ENCODE data around the gene CD200R1. TPM values are rescaled to one million over a fixed set of nuclear protein-coding genes. Genes with fewer than 3 reads are reported as not detected.

Gene CD200R1
- total and polyA plus RNA-seq, 2 donors (not counting 1 experiment from before 2014, with no cell fraction given): 3.6 to 3.7 TPM

DNA sequence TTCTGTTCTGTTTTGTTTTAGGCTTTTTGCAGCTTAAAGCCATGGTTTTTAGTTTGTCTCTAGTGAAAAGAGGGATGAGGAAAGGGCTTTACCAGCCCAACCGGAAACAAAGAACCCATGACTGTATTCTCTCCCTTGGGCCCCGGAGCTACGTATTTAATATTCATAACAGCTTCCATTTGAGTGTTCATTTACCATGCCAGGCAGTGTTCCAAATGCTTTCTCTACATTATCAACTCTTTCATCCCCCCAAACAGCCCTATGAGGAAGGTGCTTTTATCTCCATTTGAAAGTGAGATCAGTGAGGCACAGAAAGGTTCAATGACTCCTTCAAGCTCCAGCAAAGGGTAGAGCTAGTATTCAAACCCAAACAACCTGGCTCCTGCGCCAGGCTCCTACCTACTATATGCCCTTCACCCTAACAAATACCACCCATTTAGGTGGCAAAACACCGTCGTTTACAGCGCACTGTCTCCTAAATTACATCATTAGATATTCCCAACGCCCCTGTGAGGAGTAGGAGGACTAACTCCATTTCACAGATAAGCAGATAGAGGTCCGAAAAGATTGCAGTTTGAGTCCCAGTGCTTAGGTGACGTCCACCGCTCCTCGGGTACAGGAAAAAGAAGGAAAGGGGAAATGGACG is 43.8 kb upstream of the CD200R1 start:
- 13% methylated on average over 11 of the region's 13 CpGs for WGBS (ENCODE audit: insufficient coverage)
- no peak for DNase-seq
- peak overlapping the region; percentile 75 to 84 (median 79) for H3K4me3 ChIP-seq (ENCODE audit: control extremely low read depth in 1 of 5, extremely low read depth in 1 of 5, insufficient read depth in 1 of 5, low read depth in 2 of 5, low read length in 4 of 5)
- CTCF ChIA-PET: interaction anchor here (1.0 to 3.2 kb wide), 7 partner anchors 16 to 436 kb away, joined by 3 to 27 read pairs (median 5); partner anchors contain the start of gene GTPBP8
- intact Hi-C loops (cut with micrococcal nuclease): loop anchor here (1.0 to 10.0 kb wide), 3 partner anchors 27 to 454 kb away; partner anchors contain the start of genes ATG3 and SLC35A5
- Mint-ChIP-seq H3K27ac (peak overlapping the region; percentile 94), H3K4me3 (peak overlapping the region; percentile 94), H3K27me3 (no peaks in the 10 kb centered on the region), H3K4me1 (peaks cover 39% of the 10 kb centered on the region), H3K9me3 (ENCODE audit: insufficient read depth) (no peaks in the 10 kb centered on the region)
- peaks cover 22 to 25% of the 10 kb centered on the region in 2 donors for H3K4me1 ChIP-seq (ENCODE audit: control insufficient read depth in 2 of 2, insufficient read depth in 2 of 2, low read length in 2 of 2)
- H3K27me3 ChIP-seq (replicated peaks in 1 of 4; ENCODE audit: control extremely low read depth in 1 of 4, control insufficient read depth in 3 of 4, insufficient read depth in 4 of 4, low read length in 3 of 4): no peaks in the 10 kb centered on the region
- H3K27ac ChIP-seq (ENCODE audit: low read length in 2 of 2): peak overlapping the region; percentile 90 to 91
- POLR2A ChIA-PET: interaction anchor here (0.6 to 2.4 kb wide), 3 partner anchors 28 to 85 kb away, joined by 5 to 11 read pairs (median 5); partner anchors contain the start of gene GTPBP8
- no peaks in the 10 kb centered on the region for H4K20me1 ChIP-seq (ENCODE audit: control insufficient read depth, insufficient read depth, low read length, poor library complexity, severe bottlenecking)
- H3K9me3 ChIP-seq (ENCODE audit: control extremely low read depth in 1 of 3, control insufficient read depth in 2 of 3, insufficient read depth in 1 of 3, low read length in 2 of 3): no peaks in the 10 kb centered on the region
- peaks cover 10 to 25% of the 10 kb centered on the region in 2 experiments for H3K36me3 ChIP-seq (replicated peaks in 1 of 2; ENCODE audit: control extremely low read depth in 1 of 2, control insufficient read depth in 1 of 2, extremely low read depth in 1 of 2, insufficient read depth in 2 of 2, low read length in 1 of 2)
- no peak for ATAC-seq (ENCODE audit: low read depth)
- H3K4me2 ChIP-seq (replicated peaks; ENCODE audit: low read depth, low read length, poor library complexity, severe bottlenecking): peak overlapping the region; percentile 82
- H2AFZ ChIP-seq (ENCODE audit: insufficient read depth, low read depth, low read length, poor library complexity, severe bottlenecking): peak overlapping the region; percentile 92
- TF ChIP-seq, protein P1, sequence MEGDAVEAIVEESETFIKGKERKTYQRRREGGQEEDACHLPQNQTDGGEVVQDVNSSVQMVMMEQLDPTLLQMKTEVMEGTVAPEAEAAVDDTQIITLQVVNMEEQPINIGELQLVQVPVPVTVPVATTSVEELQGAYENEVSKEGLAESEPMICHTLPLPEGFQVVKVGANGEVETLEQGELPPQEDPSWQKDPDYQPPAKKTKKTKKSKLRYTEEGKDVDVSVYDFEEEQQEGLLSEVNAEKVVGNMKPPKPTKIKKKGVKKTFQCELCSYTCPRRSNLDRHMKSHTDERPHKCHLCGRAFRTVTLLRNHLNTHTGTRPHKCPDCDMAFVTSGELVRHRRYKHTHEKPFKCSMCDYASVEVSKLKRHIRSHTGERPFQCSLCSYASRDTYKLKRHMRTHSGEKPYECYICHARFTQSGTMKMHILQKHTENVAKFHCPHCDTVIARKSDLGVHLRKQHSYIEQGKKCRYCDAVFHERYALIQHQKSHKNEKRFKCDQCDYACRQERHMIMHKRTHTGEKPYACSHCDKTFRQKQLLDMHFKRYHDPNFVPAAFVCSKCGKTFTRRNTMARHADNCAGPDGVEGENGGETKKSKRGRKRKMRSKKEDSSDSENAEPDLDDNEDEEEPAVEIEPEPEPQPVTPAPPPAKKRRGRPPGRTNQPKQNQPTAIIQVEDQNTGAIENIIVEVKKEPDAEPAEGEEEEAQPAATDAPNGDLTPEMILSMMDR (IDR thresholded peaks at IDR 0.05): no peak
- no peak for TF ChIP-seq EZH2 (IDR thresholded peaks at IDR 0.05; ENCODE audit: borderline replicate concordance, insufficient read depth, low read depth, low read length, poor library complexity, severe bottlenecking)
- H3K79me2 ChIP-seq (ENCODE audit: control insufficient read depth, insufficient read depth, low read length): peaks cover 63% of the 10 kb centered on the region
- H3K9ac ChIP-seq (ENCODE audit: low read length): peak overlapping the region; percentile 80

GRCh38 chr3:113013593-113013992 is 38.7 kb upstream of the CD200R1 start:
- Histone ChIP-seq H3K4me2 (replicated peaks; ENCODE audit: low read depth, low read length, poor library complexity, severe bottlenecking) (no peak overlapping the region), H3K9ac (ENCODE audit: low read length) (no peak overlapping the region), H3K4me3 (ENCODE audit: control extremely low read depth in 1 of 5, extremely low read depth in 1 of 5, insufficient read depth in 1 of 5, low read depth in 2 of 5, low read length in 4 of 5) (no peak overlapping the region), H2AFZ (ENCODE audit: insufficient read depth, low read depth, low read length, poor library complexity, severe bottlenecking) (no peak overlapping the region), H3K36me3 (replicated peaks in 1 of 2; ENCODE audit: control extremely low read depth in 1 of 2, control insufficient read depth in 1 of 2, extremely low read depth in 1 of 2, insufficient read depth in 2 of 2, low read length in 1 of 2) (peaks cover 25 to 61% of the 10 kb centered on the region in 2 experiments), H3K4me1 (ENCODE audit: control insufficient read depth in 2 of 2, insufficient read depth in 2 of 2, low read length in 2 of 2) (peaks cover 8 to 9% of the 10 kb centered on the region in 2 donors), H3K9me3 (ENCODE audit: control extremely low read depth in 1 of 3, control insufficient read depth in 2 of 3, insufficient read depth in 1 of 3, low read length in 2 of 3) (no peaks in the 10 kb centered on the region), H3K27me3 (replicated peaks in 1 of 4; ENCODE audit: control extremely low read depth in 1 of 4, control insufficient read depth in 3 of 4, insufficient read depth in 4 of 4, low read length in 3 of 4) (no peaks in the 10 kb centered on the region), H3K27ac (ENCODE audit: low read length in 2 of 2) (peak overlapping the region in 1 of 2 donors; percentile 28), H3K79me2 (ENCODE audit: control insufficient read depth, insufficient read depth, low read length) (peaks cover 14% of the 10 kb centered on the region), H4K20me1 (ENCODE audit: control insufficient read depth, insufficient read depth, low read length, poor library complexity, severe bottlenecking) (peaks cover 4% of the 10 kb centered on the region)
- POLR2A ChIA-PET: interaction anchor here (0.7 to 1.1 kb wide), 2 partner anchors 10 to 459 kb away, joined by 3 to 4 read pairs; no protein-coding TSS in a partner anchor
- Mint-ChIP-seq H3K27me3 (no peaks in the 10 kb centered on the region), H3K9me3 (ENCODE audit: insufficient read depth) (no peaks in the 10 kb centered on the region), H3K4me3 (no peak overlapping the region), H3K4me1 (peaks cover 24% of the 10 kb centered on the region), H3K27ac (peak overlapping the region; percentile 6)
- no peak for ATAC-seq (ENCODE audit: low read depth)
- DNase-seq: no peak
- CTCF ChIA-PET: interaction anchor here (0.7 kb wide), 1 partner anchor 39 kb away, joined by 3 read pairs; no protein-coding TSS in a partner anchor
- intact Hi-C loops (cut with micrococcal nuclease): loop anchor here (10.0 kb wide), 1 partner anchor 449 kb away; the partner anchor contains the start of genes ATG3 and SLC35A5
- TF ChIP-seq, protein P1 (IDR thresholded peaks at IDR 0.05): no peak
- no peak for TF ChIP-seq EZH2 (IDR thresholded peaks at IDR 0.05; ENCODE audit: borderline replicate concordance, insufficient read depth, low read depth, low read length, poor library complexity, severe bottlenecking)
